B cell (primary cell): ENCODE data around the gene CABLES2. TPM values are rescaled to one million over a fixed set of nuclear protein-coding genes. Genes with fewer than 3 reads are reported as not detected.

ENCODE experiments used
- ATAC-seq: fragments of 200-7000 bp; cut with Tn5 transposase; one replicate; pipeline ENCODE4 v1.10.0; 2021; ENCODE audit warnings: low read depth, mild to moderate bottlenecking, moderate number of reproducible peaks, moderate library complexity
- CTCF ChIA-PET: fragments of 350-600 bp; sonication (Branson Sonifier 250); formaldehyde crosslinking; loops from one replicate; lab custom pipeline; 2021; ENCODE audit warnings: antibody characterized with exemption, inconsistent platforms; lab: Charles Lee
- POLR2A ChIA-PET: fragments of 350-600 bp; sonication (Branson Sonifier 250); formaldehyde crosslinking; loops from one replicate; lab custom pipeline; 2021; ENCODE audit warnings: antibody characterized with exemption; lab: Charles Lee
- DNase-seq: peaks from one replicate; pipeline ENCODE4 v3.0.0; 2013
- H2AFZ ChIP-seq: 2 replicates; pipeline ENCODE4 v1.6.1; 2012; ENCODE audit warnings: mild to moderate bottlenecking, low read depth, low read length; ENCODE audit not compliant: insufficient read depth, poor library complexity, severe bottlenecking
- H3K27ac ChIP-seq, 2 donors: 1 replicate in 1 of 2; 2 replicates in 1 of 2; pipeline ENCODE4 v1.5.1; 2012 to 2013; ENCODE audit warnings: low read length in 2 of 2, mild to moderate bottlenecking in 2 of 2, moderate library complexity in 1 of 2
- H3K27me3 ChIP-seq, 4 experiments: fragments of 200-600 bp in 1 of 4; sonication (generic) in 1 of 4; replicated peaks in 1 of 4; 1 replicate in 2 of 4; 2 replicates in 2 of 4; pipeline versions ENCODE4 v1.6.1 to v1.7.0; 2013 to 2016; ENCODE audit warnings: low read length in 3 of 4, mild to moderate bottlenecking in 2 of 4, mixed read lengths in 1 of 4, moderate library complexity in 1 of 4; ENCODE audit not compliant: insufficient read depth in 4 of 4, control insufficient read depth in 3 of 4; ENCODE audit errors: control extremely low read depth in 1 of 4
- H3K36me3 ChIP-seq, 2 experiments: replicated peaks in 1 of 2; 1 replicate in 1 of 2; 2 replicates in 1 of 2; pipeline versions ENCODE4 v1.6.1 to v1.7.1; 2013; ENCODE audit warnings: low read length in 1 of 2; ENCODE audit not compliant: insufficient read depth in 2 of 2, control insufficient read depth in 1 of 2; ENCODE audit errors: control extremely low read depth in 1 of 2, extremely low read depth in 1 of 2
- H3K4me1 ChIP-seq, 2 donors: fragments of 200-600 bp in 1 of 2; sonication (generic) in 1 of 2; 1 replicate in 1 of 2; 2 replicates in 1 of 2; pipeline versions ENCODE4 v1.5.1 to v1.6.1; 2013 to 2017; ENCODE audit warnings: low read length in 2 of 2; ENCODE audit not compliant: control insufficient read depth in 2 of 2, insufficient read depth in 2 of 2
- H3K4me2 ChIP-seq: replicated peaks from 2 replicates; pipeline ENCODE3; 2012; ENCODE audit warnings: mild to moderate bottlenecking, low read depth, low read length; ENCODE audit not compliant: poor library complexity, severe bottlenecking
- H3K4me3 ChIP-seq, 5 experiments: fragments of 200-600 bp in 1 of 5; sonication (generic) in 1 of 5; 1 replicate in 3 of 5; 2 replicates in 2 of 5; pipeline versions ENCODE4 v1.5.1 to v1.7.0; 2011 to 2016; ENCODE audit warnings: low read length in 4 of 5, mild to moderate bottlenecking in 4 of 5, low read depth in 2 of 5, control low read depth in 1 of 5, moderate library complexity in 1 of 5; ENCODE audit not compliant: insufficient read depth in 1 of 5; ENCODE audit errors: control extremely low read depth in 1 of 5, extremely low read depth in 1 of 5
- H3K79me2 ChIP-seq: fragments of 200-600 bp; sonication (generic); one replicate; pipeline ENCODE4 v1.6.0; 2016; ENCODE audit warnings: low read length; ENCODE audit not compliant: control insufficient read depth, insufficient read depth
- H3K9ac ChIP-seq: fragments of 200-600 bp; sonication (generic); 2 replicates; pipeline ENCODE4 v1.6.1; 2017; ENCODE audit warnings: mild to moderate bottlenecking, low read length, moderate library complexity
- H3K9me3 ChIP-seq, 3 donors: one replicate each; pipeline versions ENCODE4 v1.6.1 to v1.7.1; 2013; ENCODE audit warnings: low read length in 2 of 3; ENCODE audit not compliant: control insufficient read depth in 2 of 3, insufficient read depth in 1 of 3; ENCODE audit errors: control extremely low read depth in 1 of 3
- H4K20me1 ChIP-seq: 2 replicates; pipeline ENCODE4 v1.6.0; 2012; ENCODE audit warnings: mild to moderate bottlenecking, low read length; ENCODE audit not compliant: insufficient read depth, control insufficient read depth, poor library complexity, severe bottlenecking
- H3K27ac Mint-ChIP-seq: one replicate; pipeline ENCODE4 v1.8.0; 2021; ENCODE audit warnings: mixed read lengths
- H3K27me3 Mint-ChIP-seq: one replicate; pipeline ENCODE4 v1.8.0; 2021; ENCODE audit warnings: mixed read lengths
- H3K4me1 Mint-ChIP-seq: one replicate; pipeline ENCODE4 v1.8.0; 2021; ENCODE audit warnings: mixed read lengths
- H3K4me3 Mint-ChIP-seq: one replicate; pipeline ENCODE4 v1.8.0; 2021; ENCODE audit warnings: mixed read lengths
- H3K9me3 Mint-ChIP-seq: one replicate; pipeline ENCODE4 v1.8.0; 2022; ENCODE audit warnings: mixed read lengths; ENCODE audit not compliant: insufficient read depth
- EZH2 ChIP-seq: IDR thresholded peaks from 2 replicates; pipeline ENCODE4 v1.6.1; 2012; ENCODE audit warnings: borderline replicate concordance, low read depth, mild to moderate bottlenecking, moderate library complexity, low read length; ENCODE audit not compliant: insufficient read depth, poor library complexity, severe bottlenecking
- WGBS: methylation state at CpG from one replicate; pipeline ENCODE4 v1.1.5; 2013; ENCODE audit warnings: missing lambda C conversion rate; ENCODE audit not compliant: insufficient coverage; 5-methylcytosine and 5-hydroxymethylcytosine counted together
- intact Hi-C: fragments of 100-400 bp; cut with micrococcal nuclease; formaldehyde crosslinking; loops from one replicate; pipeline ENCODE4 v1.10.0; 2022
- polyA plus RNA-seq: library from polyadenylated mRNA; depleted of rRNA; stranded (reverse); fragments of >200 nt; gene quantifications from 2 replicates; pipeline ENCODE4 v1.2.3, GENCODE V29; 2012
- total RNA-seq, 2 donors: library from RNA; stranded (reverse); fragments of 120-200 nt in 1 of 2; gene quantifications; 1 replicate in 1 of 2; 2 replicates in 1 of 2; pipeline versions ENCODE4 v1.2.3 to v1.2.4, GENCODE V29; 2013 to 2022
- TF ChIP-seq, protein P1 (sequence below): fragments of 200-600 bp; IDR thresholded peaks from one replicate; pipeline ENCODE4 v1.8.0; 2022; ENCODE audit warnings: antibody characterized with exemption, mild to moderate bottlenecking

CABLES2 gene
- total and polyA plus RNA-seq, 2 donors (not counting 1 experiment from before 2014, with no cell fraction given) = 4.8 to 8.2 TPM

- H2AFZ ChIP-seq = no peak overlapping the region
- H3K9ac ChIP-seq = no peak overlapping the region
- no peaks in the 10 kb centered on the region for H3K9me3 ChIP-seq
- no peak overlapping the region for H3K4me3 ChIP-seq
- ChIA-PET POLR2A (no interaction called here), CTCF (no interaction called here)
- H3K4me1 ChIP-seq = peaks cover 9 to 11% of the 10 kb centered on the region in 2 donors
- Mint-ChIP-seq H3K4me1 (peaks cover 7% of the 10 kb centered on the region), H3K4me3 (no peak overlapping the region), H3K27me3 (no peaks in the 10 kb centered on the region), H3K27ac (no peak overlapping the region), H3K9me3 (peaks cover 3% of the 10 kb centered on the region)
- no peaks in the 10 kb centered on the region for H3K36me3 ChIP-seq
- TF ChIP-seq, protein P1, sequence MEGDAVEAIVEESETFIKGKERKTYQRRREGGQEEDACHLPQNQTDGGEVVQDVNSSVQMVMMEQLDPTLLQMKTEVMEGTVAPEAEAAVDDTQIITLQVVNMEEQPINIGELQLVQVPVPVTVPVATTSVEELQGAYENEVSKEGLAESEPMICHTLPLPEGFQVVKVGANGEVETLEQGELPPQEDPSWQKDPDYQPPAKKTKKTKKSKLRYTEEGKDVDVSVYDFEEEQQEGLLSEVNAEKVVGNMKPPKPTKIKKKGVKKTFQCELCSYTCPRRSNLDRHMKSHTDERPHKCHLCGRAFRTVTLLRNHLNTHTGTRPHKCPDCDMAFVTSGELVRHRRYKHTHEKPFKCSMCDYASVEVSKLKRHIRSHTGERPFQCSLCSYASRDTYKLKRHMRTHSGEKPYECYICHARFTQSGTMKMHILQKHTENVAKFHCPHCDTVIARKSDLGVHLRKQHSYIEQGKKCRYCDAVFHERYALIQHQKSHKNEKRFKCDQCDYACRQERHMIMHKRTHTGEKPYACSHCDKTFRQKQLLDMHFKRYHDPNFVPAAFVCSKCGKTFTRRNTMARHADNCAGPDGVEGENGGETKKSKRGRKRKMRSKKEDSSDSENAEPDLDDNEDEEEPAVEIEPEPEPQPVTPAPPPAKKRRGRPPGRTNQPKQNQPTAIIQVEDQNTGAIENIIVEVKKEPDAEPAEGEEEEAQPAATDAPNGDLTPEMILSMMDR = no peak
- no peak for TF ChIP-seq EZH2
- intact Hi-C loops = no loop called here
- ATAC-seq (no peak), DNase-seq (no peak)
- no peak overlapping the region for H3K4me2 ChIP-seq
- H3K27me3 ChIP-seq = no peaks in the 10 kb centered on the region
- no peaks in the 10 kb centered on the region for H4K20me1 ChIP-seq
- no peaks in the 10 kb centered on the region for H3K79me2 ChIP-seq
- no peak overlapping the region for H3K27ac ChIP-seq
- 82% methylated on average over 7 of the region's 10 CpGs for WGBS
Measured at GRCh38 chr20:62344782-62345181, 62.3 kb downstream of the CABLES2 start.

- TF ChIP-seq, protein P1 = no peak
- TF ChIP-seq EZH2 = no peak
- 100% methylated on average over 1 of the region's 5 CpGs for WGBS
- Mint-ChIP-seq H3K27ac (no peak overlapping the region), H3K27me3 (no peaks in the 10 kb centered on the region), H3K4me3 (no peak overlapping the region), H3K9me3 (peaks cover 3% of the 10 kb centered on the region), H3K4me1 (peaks cover 12% of the 10 kb centered on the region)
- H3K4me1 ChIP-seq = peaks cover 12 to 17% of the 10 kb centered on the region in 2 donors
- H3K27ac ChIP-seq = no peak overlapping the region
- POLR2A ChIA-PET = interaction anchor here (0.6 kb wide), 1 partner anchor 11 kb away, joined by 5 read pairs; no protein-coding TSS in a partner anchor
- no peaks in the 10 kb centered on the region for H3K79me2 ChIP-seq
- no peaks in the 10 kb centered on the region for H3K27me3 ChIP-seq
- intact Hi-C loops = no loop called here
- no peaks in the 10 kb centered on the region for H3K9me3 ChIP-seq
- H3K4me2 ChIP-seq = no peak overlapping the region
- no peak overlapping the region for H2AFZ ChIP-seq
- H3K36me3 ChIP-seq = no peaks in the 10 kb centered on the region
- ATAC-seq (no peak), DNase-seq (no peak)
- H4K20me1 ChIP-seq = no peaks in the 10 kb centered on the region
- H3K9ac ChIP-seq = no peak overlapping the region
- CTCF ChIA-PET = interaction anchor here (1.4 kb wide), 1 partner anchor 38 kb away, joined by 5 read pairs; no protein-coding TSS in a partner anchor
- no peak overlapping the region for H3K4me3 ChIP-seq
Measured at GRCh38 chr20:62344092-62344491, 63.0 kb downstream of the CABLES2 start.
